HepG2 (cell line): Measurements from ENCODE around the gene GBP2.

Source experiments
- ARNT2 ChIP-seq: sonication (generic); formaldehyde crosslinking; IDR thresholded peaks from 2 replicates; pipeline ENCODE4 v1.8.0; 2022; ENCODE audit warnings: mild to moderate bottlenecking, low read depth, missing genetic modification reagents, moderate library complexity
- CCDC6 ChIP-seq: sonication (generic); formaldehyde crosslinking; IDR thresholded peaks from 2 replicates; pipeline ENCODE4 v1.8.1; 2022; ENCODE audit warnings: mild to moderate bottlenecking, missing genetic modification reagents, moderate library complexity
- HDAC6 ChIP-seq: fragments of 200-600 bp; sonication (generic); IDR thresholded peaks from 2 replicates; pipeline ENCODE4 v1.7.0; 2017; ENCODE audit warnings: mild to moderate bottlenecking, antibody characterized with exemption, low read length, low read depth
- KAT8 ChIP-seq: IDR thresholded peaks from 2 replicates; pipeline ENCODE4 v1.6.1; 2016; ENCODE audit warnings: missing genetic modification reagents, missing compliant biosample characterization
- KLF9 ChIP-seq: IDR thresholded peaks from 2 replicates; pipeline ENCODE4 v1.6.1; 2016; ENCODE audit warnings: low read depth
- MAX ChIP-seq: IDR thresholded peaks from 2 replicates; pipeline ENCODE4 v1.6.1; 2012; ENCODE audit warnings: inconsistent platforms
- PRPF4 ChIP-seq: fragments of 200-400 bp; formaldehyde crosslinking; IDR thresholded peaks from 2 replicates; pipeline ENCODE4 v1.6.1; 2016; ENCODE audit warnings: low read length, low read depth; ENCODE audit not compliant: poor library complexity, severe bottlenecking
- RFX5 ChIP-seq: IDR thresholded peaks from 2 replicates; pipeline ENCODE4 v1.6.1; 2011; ENCODE audit warnings: low read depth, low read length, improper control_type of control experiment
- SETDB1 ChIP-seq: sonication (generic); formaldehyde crosslinking; IDR thresholded peaks from 2 replicates; pipeline ENCODE4 v1.5.1; 2020; ENCODE audit warnings: missing genetic modification reagents, mild to moderate bottlenecking, borderline replicate concordance
- ZFX ChIP-seq: sonication (generic); formaldehyde crosslinking; IDR thresholded peaks from 2 replicates; pipeline ENCODE4 v1.4.0; 2020; ENCODE audit warnings: mild to moderate bottlenecking, low read depth, missing genetic modification reagents, moderate library complexity
- ZNF235 ChIP-seq: sonication (generic); formaldehyde crosslinking; IDR thresholded peaks from 2 replicates; pipeline ENCODE4 v1.8.1; 2023; ENCODE audit warnings: mild to moderate bottlenecking, missing genetic modification reagents, borderline replicate concordance
- TF ChIP-seq, protein P1 (sequence below): sonication (generic); formaldehyde crosslinking; IDR thresholded peaks from 2 replicates; pipeline ENCODE4 v1.5.0; 2020; ENCODE audit warnings: mild to moderate bottlenecking, missing genetic modification reagents, moderate library complexity

DNA sequence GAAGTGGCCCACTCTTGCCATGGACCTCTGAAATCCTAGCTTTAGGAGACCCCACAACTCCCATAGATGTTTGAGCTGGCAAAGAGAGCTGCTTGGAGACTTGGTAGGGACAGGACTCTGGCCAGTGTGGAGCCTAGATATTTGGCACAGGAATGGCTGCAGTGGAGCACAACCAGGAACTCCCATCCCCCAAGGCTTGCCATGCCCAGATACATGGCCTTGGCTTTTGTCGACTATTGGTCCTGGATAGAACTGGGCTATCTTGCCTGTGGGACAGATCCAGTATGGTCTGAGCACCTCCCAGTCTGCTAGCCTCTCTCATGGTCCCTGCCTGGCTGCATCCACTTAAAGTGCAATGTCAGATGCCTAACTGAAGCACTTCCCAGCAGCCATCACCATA lies 7.8 kb upstream of the GBP2 start:
- TF ChIP-seq, protein P1, sequence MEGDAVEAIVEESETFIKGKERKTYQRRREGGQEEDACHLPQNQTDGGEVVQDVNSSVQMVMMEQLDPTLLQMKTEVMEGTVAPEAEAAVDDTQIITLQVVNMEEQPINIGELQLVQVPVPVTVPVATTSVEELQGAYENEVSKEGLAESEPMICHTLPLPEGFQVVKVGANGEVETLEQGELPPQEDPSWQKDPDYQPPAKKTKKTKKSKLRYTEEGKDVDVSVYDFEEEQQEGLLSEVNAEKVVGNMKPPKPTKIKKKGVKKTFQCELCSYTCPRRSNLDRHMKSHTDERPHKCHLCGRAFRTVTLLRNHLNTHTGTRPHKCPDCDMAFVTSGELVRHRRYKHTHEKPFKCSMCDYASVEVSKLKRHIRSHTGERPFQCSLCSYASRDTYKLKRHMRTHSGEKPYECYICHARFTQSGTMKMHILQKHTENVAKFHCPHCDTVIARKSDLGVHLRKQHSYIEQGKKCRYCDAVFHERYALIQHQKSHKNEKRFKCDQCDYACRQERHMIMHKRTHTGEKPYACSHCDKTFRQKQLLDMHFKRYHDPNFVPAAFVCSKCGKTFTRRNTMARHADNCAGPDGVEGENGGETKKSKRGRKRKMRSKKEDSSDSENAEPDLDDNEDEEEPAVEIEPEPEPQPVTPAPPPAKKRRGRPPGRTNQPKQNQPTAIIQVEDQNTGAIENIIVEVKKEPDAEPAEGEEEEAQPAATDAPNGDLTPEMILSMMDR (CRISPR knock-in tag), result no peak
- TF ChIP-seq HDAC6 (no peak), MAX (no peak), ZNF235 (CRISPR knock-in tag) (no peak), PRPF4 (no peak), ZFX (CRISPR knock-in tag) (no peak), KAT8 (CRISPR knock-in tag) (no peak), RFX5 (no peak), ARNT2 (CRISPR knock-in tag) (no peak), SETDB1 (CRISPR knock-in tag) (no peak), KLF9 (CRISPR knock-in tag) (no peak), CCDC6 (CRISPR knock-in tag) (no peak)
